WTC11 (cell line): Measurements from ENCODE around the gene LIF. TPM values are rescaled to one million over a fixed set of nuclear protein-coding genes. Genes with fewer than 3 reads are reported as not detected.
"Not testable (repeated sequence)": the region's sequence is repeated elsewhere in the genome, so short reads cannot be mapped to it uniquely, and the experiment has no call there.

Experiments
- ATAC-seq: fragments of 200-7000 bp; cut with Tn5 transposase; 2 replicates; pipeline ENCODE4 v1.10.0; 2021; ENCODE audit warnings: mild to moderate bottlenecking, moderate library complexity
- CTCF ChIA-PET: fragments of 300-600 bp; sonication (Branson Sonifier 250); formaldehyde crosslinking; loops from one replicate; lab custom pipeline; 2021; ENCODE audit warnings: antibody characterized with exemption; lab: Charles Lee
- POLR2A ChIA-PET: fragments of 350-600 bp; sonication (Branson Sonifier 250); formaldehyde crosslinking; loops from one replicate; lab custom pipeline; 2021; ENCODE audit warnings: antibody characterized with exemption; lab: Charles Lee
- DNase-seq: peaks from one replicate; pipeline ENCODE4 v3.0.0; 2021; ENCODE audit warnings: low spot score
- H3K27ac Mint-ChIP-seq: 2 replicates; pipeline ENCODE4 v1.8.0; 2021; ENCODE audit warnings: mixed read lengths
- H3K27me3 Mint-ChIP-seq: 2 replicates; pipeline ENCODE4 v1.8.0; 2021; ENCODE audit warnings: low read depth, mild to moderate bottlenecking, moderate library complexity, mixed read lengths
- H3K36me3 Mint-ChIP-seq: 2 replicates; pipeline ENCODE4 v1.8.0; 2021; ENCODE audit warnings: mixed read lengths
- H3K4me1 Mint-ChIP-seq: 2 replicates; pipeline ENCODE4 v1.8.0; 2022; ENCODE audit warnings: mixed read lengths
- H3K4me3 Mint-ChIP-seq: 2 replicates; pipeline ENCODE4 v1.8.0; 2021; ENCODE audit warnings: mild to moderate bottlenecking, moderate library complexity, mixed read lengths
- H3K9me3 Mint-ChIP-seq: 2 replicates; pipeline ENCODE4 v1.8.0; 2021; ENCODE audit warnings: mixed read lengths
- ATF2 ChIP-seq: sonication (generic); formaldehyde crosslinking; IDR thresholded peaks from 2 replicates; pipeline ENCODE4 v1.8.1; 2022; ENCODE audit warnings: low read depth, missing genetic modification reagents, borderline replicate concordance
- ERG ChIP-seq: fragments of 250-450 bp; sonication (Bioruptor Pico); IDR thresholded peaks from 2 replicates; pipeline ENCODE4 v1.8.0; 2021; ENCODE audit warnings: mild to moderate bottlenecking
- ESRRA ChIP-seq: sonication (generic); formaldehyde crosslinking; IDR thresholded peaks from 2 replicates; pipeline ENCODE4 v1.8.1; 2022; ENCODE audit warnings: mild to moderate bottlenecking, missing genetic modification reagents, borderline replicate concordance
- FOXP4 ChIP-seq: sonication (generic); formaldehyde crosslinking; IDR thresholded peaks from 2 replicates; pipeline ENCODE4 v1.8.0; 2022; ENCODE audit warnings: mild to moderate bottlenecking, missing genetic modification reagents
- GABPB1 ChIP-seq: sonication (generic); formaldehyde crosslinking; IDR thresholded peaks from 2 replicates; pipeline ENCODE4 v1.8.1; 2023; ENCODE audit warnings: mild to moderate bottlenecking, missing genetic modification reagents
- MAX ChIP-seq: sonication (generic); formaldehyde crosslinking; IDR thresholded peaks from 2 replicates; pipeline ENCODE4 v1.8.0; 2022; ENCODE audit warnings: mild to moderate bottlenecking, missing genetic modification reagents
- MXD4 ChIP-seq: fragments of 250-450 bp; sonication (Bioruptor Pico); IDR thresholded peaks from 2 replicates; pipeline ENCODE4 v1.8.0; 2021; ENCODE audit warnings: mild to moderate bottlenecking, moderate library complexity, borderline replicate concordance
- NFYB ChIP-seq: sonication (generic); formaldehyde crosslinking; conservative IDR thresholded peaks from 2 replicates; pipeline ENCODE4 v1.8.0; 2022; ENCODE audit warnings: low read depth, missing genetic modification reagents
- NR2C2 ChIP-seq: sonication (generic); formaldehyde crosslinking; IDR thresholded peaks from 2 replicates; pipeline ENCODE4 v1.8.0; 2022; ENCODE audit warnings: mild to moderate bottlenecking, missing genetic modification reagents
- SP1 ChIP-seq: sonication (generic); formaldehyde crosslinking; conservative IDR thresholded peaks from 2 replicates; pipeline ENCODE4 v1.8.1; 2022; ENCODE audit warnings: missing genetic modification reagents
- STAT6 ChIP-seq: sonication (generic); formaldehyde crosslinking; conservative IDR thresholded peaks from 2 replicates; pipeline ENCODE4 v1.8.1; 2023; ENCODE audit warnings: mild to moderate bottlenecking, low read depth, missing genetic modification reagents, moderate library complexity
- ZBTB43 ChIP-seq: sonication (generic); formaldehyde crosslinking; IDR thresholded peaks from 2 replicates; pipeline ENCODE4 v1.8.1; 2023; ENCODE audit warnings: mild to moderate bottlenecking, missing genetic modification reagents
- ZNF138 ChIP-seq: sonication (generic); formaldehyde crosslinking; conservative IDR thresholded peaks from 2 replicates; pipeline ENCODE4 v1.8.1; 2022; ENCODE audit warnings: mild to moderate bottlenecking, moderate library complexity, missing genetic modification reagents
- ZNF317 ChIP-seq: sonication (generic); formaldehyde crosslinking; IDR thresholded peaks from 2 replicates; pipeline ENCODE4 v1.8.1; 2023; ENCODE audit warnings: low read depth, mild to moderate bottlenecking, moderate library complexity, missing genetic modification reagents, borderline replicate concordance
- ZNF396 ChIP-seq: fragments of 250-450 bp; sonication (Bioruptor Pico); IDR thresholded peaks from 2 replicates; pipeline ENCODE4 v1.8.0; 2021; ENCODE audit warnings: mild to moderate bottlenecking, moderate library complexity, borderline replicate concordance
- ZNF532 ChIP-seq: fragments of 250-450 bp; sonication (Bioruptor Pico); IDR thresholded peaks from 2 replicates; pipeline ENCODE4 v1.9.0; 2021; ENCODE audit warnings: mild to moderate bottlenecking, borderline replicate concordance
- total RNA-seq: library from RNA; stranded (reverse); gene quantifications from 3 replicates; pipeline ENCODE4 v1.2.3, GENCODE V29; 2021

The LIF gene
- total RNA-seq, 1 experiment from 2014 or later: 7.2 TPM

- Mint-ChIP-seq H3K9me3 (no peaks in the 10 kb centered on the region), H3K27ac (no peak overlapping the region), H3K27me3 (peaks cover 6% of the 10 kb centered on the region; the same call in 1 of the 2 replicates), H3K4me3 (no peak overlapping the region), H3K4me1 (peaks cover 13% of the 10 kb centered on the region), H3K36me3 (no peaks in the 10 kb centered on the region)
- CTCF ChIA-PET: no interaction called here
- DNase-seq (no peak), ATAC-seq (no peak)
- POLR2A ChIA-PET: no interaction called here
- no peak for TF ChIP-seq ZNF532 (CRISPR knock-in tag)
- TF ChIP-seq ZNF317 (CRISPR knock-in tag): no peak
- TF ChIP-seq ESRRA: no peak
- TF ChIP-seq FOXP4 (CRISPR knock-in tag): no peak
- TF ChIP-seq GABPB1: no peak
- TF ChIP-seq MXD4 (CRISPR knock-in tag): no peak
- TF ChIP-seq ERG (CRISPR knock-in tag): no peak
- no peak for TF ChIP-seq ZNF138
- no peak for TF ChIP-seq STAT6
Observed at GRCh38 chr22:30216710-30217109, 29.8 kb downstream of the LIF start.

GRCh38 chr22:30216272-30216671 is 30.3 kb downstream of the LIF start:
- H3K36me3 Mint-ChIP-seq, H3K27ac Mint-ChIP-seq, ATAC-seq, H3K27me3 Mint-ChIP-seq, CTCF ChIA-PET, DNase-seq, H3K9me3 Mint-ChIP-seq, POLR2A ChIA-PET, H3K4me3 Mint-ChIP-seq: not testable (repeated sequence)
- peaks cover 13% of the 10 kb centered on the region for H3K4me1 Mint-ChIP-seq

GRCh38 chr22:30214703-30215407 is 31.7 kb downstream of the LIF start:
- Mint-ChIP-seq H3K27ac (no peak overlapping the region), H3K9me3 (no peaks in the 10 kb centered on the region), H3K36me3 (no peaks in the 10 kb centered on the region), H3K27me3 (peaks cover 3% of the 10 kb centered on the region; the same call in 1 of the 2 replicates), H3K4me1 (peaks cover 20% of the 10 kb centered on the region), H3K4me3 (no peak overlapping the region)
- DNase-seq (no peak), ATAC-seq (peak; percentile 61)
- POLR2A ChIA-PET: interaction anchor here (0.5 to 1.1 kb wide), 3 partner anchors 18 to 38 kb away, joined by 3 read pairs; no protein-coding TSS in a partner anchor
- CTCF ChIA-PET: interaction anchor here (0.8 to 1.3 kb wide), 7 partner anchors 9 to 48 kb away, joined by 3 to 5 read pairs (median 3); no protein-coding TSS in a partner anchor
- TF ChIP-seq MAX (CRISPR knock-in tag): peak; percentile 67
- TF ChIP-seq SP1 (CRISPR knock-in tag): no peak
- no peak for TF ChIP-seq ZBTB43 (CRISPR knock-in tag)
- 0 out of 2 replicates have a peak, but pooled peaks have one; percentile 0 for TF ChIP-seq ZNF396
- no peak for TF ChIP-seq ATF2 (CRISPR knock-in tag)
- TF ChIP-seq MXD4 (CRISPR knock-in tag): no peak
- TF ChIP-seq NFYB (CRISPR knock-in tag): no peak
- no peak for TF ChIP-seq NR2C2 (CRISPR knock-in tag)
